Muscle layer of duodenum (tissue), 2 donors: ENCODE data around the gene VSX2.

ENCODE experiments used
- H3K27ac ChIP-seq: one replicate; pipeline ENCODE4 v1.7.0; 2013; ENCODE audit warnings: mild to moderate bottlenecking, low read length
- H3K27me3 ChIP-seq: one replicate; pipeline ENCODE4 v1.7.0; 2013; ENCODE audit warnings: low read depth, mild to moderate bottlenecking, control low read depth, low read length
- H3K36me3 ChIP-seq, 2 donors: one replicate each; pipeline ENCODE4 v1.7.0; 2013; ENCODE audit warnings: low read length in 2 of 2, control low read depth in 1 of 2, mild to moderate bottlenecking in 1 of 2; ENCODE audit not compliant: insufficient read depth in 2 of 2, control insufficient read depth in 1 of 2
- H3K4me1 ChIP-seq, 2 donors: one replicate each; pipeline ENCODE4 v1.7.0; 2013; ENCODE audit warnings: low read length in 2 of 2, mild to moderate bottlenecking in 2 of 2, control low read depth in 1 of 2, moderate library complexity in 1 of 2; ENCODE audit not compliant: insufficient read depth in 2 of 2, control insufficient read depth in 1 of 2
- H3K4me3 ChIP-seq, 2 donors: one replicate each; pipeline ENCODE4 v1.7.0; 2013; ENCODE audit warnings: low read length in 2 of 2, low read depth in 1 of 2, mild to moderate bottlenecking in 1 of 2
- H3K9me3 ChIP-seq, 2 donors: one replicate each; pipeline ENCODE4 v1.7.0; 2013; ENCODE audit warnings: low read length in 2 of 2, control low read depth in 1 of 2, mild to moderate bottlenecking in 1 of 2; ENCODE audit not compliant: control insufficient read depth in 1 of 2
- donor health status: healthy.

VSX2 gene

DNA sequence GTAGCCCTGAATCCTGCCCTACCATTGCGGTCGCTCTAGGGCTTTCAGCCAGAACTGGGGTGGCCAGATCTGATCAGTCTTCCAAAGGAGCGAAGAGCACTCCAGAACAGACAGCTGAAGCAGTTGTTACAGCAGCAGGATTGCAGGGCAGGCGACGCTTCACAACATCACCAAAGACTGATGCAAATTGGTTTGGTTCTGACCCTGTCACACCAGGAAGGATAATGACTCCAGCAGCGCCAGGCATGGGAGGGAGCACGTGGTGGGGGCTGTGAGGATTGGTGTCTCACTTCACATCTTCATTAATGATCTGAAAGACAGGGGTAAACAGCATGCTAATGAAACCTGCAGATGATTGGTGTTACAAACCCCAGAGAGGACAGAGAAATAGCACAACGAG is 30.6 kb upstream of the VSX2 start:
- Histone ChIP-seq H3K36me3 (peaks cover 0 to under 1% of the 10 kb centered on the region in 2 donors), H3K4me1 (no peaks in the 10 kb centered on the region), H3K9me3 (no peaks in the 10 kb centered on the region), H3K4me3 (no peak overlapping the region), H3K27ac (no peak overlapping the region), H3K27me3 (no peaks in the 10 kb centered on the region)

DNA sequence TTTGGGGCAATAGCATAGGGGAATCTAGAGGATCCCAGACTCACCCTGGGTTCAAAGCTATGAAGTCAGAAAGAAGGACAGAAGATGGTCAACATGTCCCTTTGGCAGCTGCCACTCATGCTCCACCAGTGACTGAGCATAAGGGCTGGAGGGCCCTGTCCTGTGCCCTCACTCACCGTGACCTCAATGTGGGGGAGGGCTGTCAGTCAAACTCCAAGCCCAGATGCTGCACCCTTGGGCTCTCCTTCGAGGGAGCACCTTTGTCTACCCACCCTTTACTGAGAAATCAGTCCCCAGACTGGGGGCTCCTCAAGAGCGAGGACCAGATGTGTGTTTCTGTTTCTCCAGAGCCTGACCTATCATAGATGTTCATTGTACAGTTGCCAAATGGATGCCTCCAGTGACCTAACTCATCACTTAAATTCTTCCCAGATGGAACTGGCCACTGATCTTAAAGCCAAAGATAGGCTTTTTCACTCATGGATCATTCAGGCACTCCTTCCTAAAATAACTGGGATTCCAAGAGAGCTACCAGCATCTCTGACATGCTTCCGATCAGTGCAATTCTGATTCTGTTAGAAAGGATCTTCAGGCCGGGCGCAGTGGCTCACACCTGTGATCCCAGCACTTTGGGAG is 27.2 kb upstream of the VSX2 start:
- no peaks in the 10 kb centered on the region for H3K9me3 ChIP-seq
- H3K4me1 ChIP-seq, result no peaks in the 10 kb centered on the region
- no peaks in the 10 kb centered on the region for H3K36me3 ChIP-seq
- no peak overlapping the region for H3K27ac ChIP-seq
- H3K27me3 ChIP-seq, result no peaks in the 10 kb centered on the region
- no peak overlapping the region for H3K4me3 ChIP-seq

- Histone ChIP-seq H3K9me3 (no peaks in the 10 kb centered on the region), H3K27ac (no peak overlapping the region), H3K4me3 (no peak overlapping the region), H3K36me3 (no peaks in the 10 kb centered on the region), H3K27me3 (peaks cover 8% of the 10 kb centered on the region), H3K4me1 (peaks cover 0 to 6% of the 10 kb centered on the region in 2 donors)
Observed at GRCh38 chr14:74213907-74214803, 25.1 kb upstream of the VSX2 start.

DNA sequence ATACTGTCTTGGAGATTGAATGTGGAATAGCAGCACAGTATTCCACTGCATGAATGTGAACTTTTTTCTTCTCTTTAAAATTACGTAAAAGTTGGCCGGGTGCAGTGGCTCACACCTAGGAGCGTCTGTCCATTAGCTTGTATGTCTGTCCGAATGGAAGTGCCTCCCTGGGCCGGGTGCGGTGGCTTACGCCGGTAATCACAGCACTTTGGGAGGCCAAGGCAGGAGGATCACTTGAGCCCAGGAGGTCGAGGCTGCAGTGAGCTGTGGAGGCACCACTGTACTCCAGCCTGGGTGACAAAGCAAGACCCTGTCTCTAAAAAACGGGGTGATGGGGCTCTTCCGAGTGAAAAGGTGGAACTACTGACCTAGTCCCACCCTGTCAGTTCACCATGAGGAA is 22.6 kb upstream of the VSX2 start:
- Histone ChIP-seq H3K27ac (no peak overlapping the region), H3K4me1 (peaks cover 0 to 6% of the 10 kb centered on the region in 2 donors), H3K36me3 (no peaks in the 10 kb centered on the region), H3K9me3 (no peaks in the 10 kb centered on the region), H3K27me3 (peaks cover 8% of the 10 kb centered on the region), H3K4me3 (no peak overlapping the region)

DNA sequence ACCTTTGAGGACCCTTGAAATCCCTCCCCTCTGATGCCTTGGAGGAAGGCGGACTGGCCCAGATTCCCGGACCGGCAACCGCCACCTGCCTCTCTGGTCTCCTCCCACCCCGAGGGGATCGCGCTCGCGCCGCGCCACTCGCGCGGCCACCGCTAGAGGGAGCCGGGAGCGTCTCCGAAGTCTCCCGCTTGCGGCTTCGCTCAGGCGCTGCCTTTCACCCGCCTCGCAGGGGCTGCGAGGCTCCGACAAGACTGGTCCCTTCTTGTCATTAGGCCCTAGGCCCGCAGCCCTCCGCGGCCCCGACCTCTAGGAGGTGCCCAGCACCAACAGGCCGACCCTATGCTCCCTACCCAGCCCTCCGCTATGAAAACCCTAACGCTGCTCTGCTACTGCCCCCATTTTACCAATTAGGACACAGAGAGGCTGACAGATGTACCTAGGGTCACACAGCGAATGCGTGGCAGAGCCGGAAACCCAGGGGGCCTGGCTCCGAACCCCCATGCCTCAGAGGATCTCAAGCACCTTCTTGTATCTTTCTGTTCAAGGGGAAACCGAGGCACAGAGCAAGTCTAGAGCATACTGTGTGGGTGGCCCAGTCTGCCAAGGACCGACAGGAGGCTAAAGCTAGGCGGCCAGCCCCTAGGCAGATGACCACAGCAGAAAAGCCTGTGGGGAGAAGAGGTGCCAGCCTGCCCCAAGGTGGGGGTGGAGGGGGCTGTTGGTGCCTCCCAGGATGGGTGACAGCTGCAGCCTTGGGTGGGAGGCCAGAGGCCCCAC is 21.4 kb upstream of the VSX2 start:
- no peak overlapping the region for H3K27ac ChIP-seq
- H3K4me1 ChIP-seq, result peaks cover 0 to 6% of the 10 kb centered on the region in 2 donors
- H3K36me3 ChIP-seq, result no peaks in the 10 kb centered on the region
- no peaks in the 10 kb centered on the region for H3K9me3 ChIP-seq
- peaks cover 8% of the 10 kb centered on the region for H3K27me3 ChIP-seq
- H3K4me3 ChIP-seq, result peak overlapping the region in 1 of 2 donors; percentile 43

GRCh38 chr14:74218462-74218861 is 20.8 kb upstream of the VSX2 start:
- Histone ChIP-seq H3K27me3 (peaks cover 8% of the 10 kb centered on the region), H3K4me3 (no peak overlapping the region), H3K4me1 (peaks cover 0 to 6% of the 10 kb centered on the region in 2 donors), H3K9me3 (no peaks in the 10 kb centered on the region), H3K27ac (no peak overlapping the region), H3K36me3 (no peaks in the 10 kb centered on the region)

- peaks cover 8% of the 10 kb centered on the region for H3K27me3 ChIP-seq
- no peak overlapping the region for H3K4me3 ChIP-seq
- no peaks in the 10 kb centered on the region for H3K36me3 ChIP-seq
- H3K4me1 ChIP-seq, result peaks cover 0 to 6% of the 10 kb centered on the region in 2 donors
- no peak overlapping the region for H3K27ac ChIP-seq
- no peaks in the 10 kb centered on the region for H3K9me3 ChIP-seq
Observed at GRCh38 chr14:74219277-74220205, 19.7 kb upstream of the VSX2 start.

DNA sequence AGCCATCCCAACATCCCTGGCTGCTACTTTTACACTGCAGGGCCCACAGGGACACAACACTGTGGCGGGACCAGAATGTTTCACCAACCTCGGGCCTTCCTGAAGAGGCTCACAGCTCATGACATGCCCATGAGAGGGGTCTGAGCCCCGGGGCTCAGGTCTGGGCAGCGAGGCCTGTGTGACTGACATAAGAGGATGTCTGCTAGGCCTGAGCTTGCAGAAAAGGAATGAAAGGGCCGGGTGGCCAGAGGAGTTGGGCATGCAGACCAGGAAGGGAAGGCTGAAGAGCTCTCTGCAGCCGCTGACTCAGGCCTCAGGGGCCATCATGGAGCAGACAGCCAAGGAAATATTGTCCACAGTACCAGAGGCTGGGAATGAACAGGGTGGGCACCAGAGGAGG is 18.3 kb upstream of the VSX2 start:
- Histone ChIP-seq H3K36me3 (no peaks in the 10 kb centered on the region), H3K27ac (no peak overlapping the region), H3K9me3 (no peaks in the 10 kb centered on the region), H3K4me3 (no peak overlapping the region), H3K27me3 (peaks cover 8% of the 10 kb centered on the region), H3K4me1 (peaks cover 0 to 6% of the 10 kb centered on the region in 2 donors)

- Histone ChIP-seq H3K4me1 (peaks cover 0 to 6% of the 10 kb centered on the region in 2 donors), H3K27me3 (peaks cover 8% of the 10 kb centered on the region), H3K36me3 (no peaks in the 10 kb centered on the region), H3K9me3 (no peaks in the 10 kb centered on the region), H3K27ac (no peak overlapping the region), H3K4me3 (no peak overlapping the region)
Observed at GRCh38 chr14:74221741-74222140, 17.5 kb upstream of the VSX2 start.

DNA sequence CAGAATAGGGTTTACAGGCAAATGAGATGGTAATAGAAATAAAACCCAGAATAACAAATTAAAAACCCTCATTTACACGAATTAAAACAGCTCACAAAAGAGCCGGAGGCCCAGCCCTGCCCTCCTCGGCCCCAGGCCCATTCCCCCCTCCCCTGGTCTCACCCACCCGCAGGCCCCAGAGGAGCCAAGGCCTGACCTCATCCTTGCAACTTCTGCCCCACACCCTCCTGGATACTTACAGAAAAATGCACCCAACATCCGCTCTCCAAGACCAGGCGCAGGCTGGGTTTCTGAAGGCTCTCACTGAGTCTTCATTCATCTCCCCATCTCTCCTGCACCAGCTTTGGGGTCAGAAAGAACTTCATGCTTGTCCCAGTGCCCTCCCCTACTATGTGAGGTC is 16.2 kb upstream of the VSX2 start:
- no peak overlapping the region for H3K27ac ChIP-seq

More for the DNA sequence above, 16.2 kb upstream of the VSX2 start:
- no peaks in the 10 kb centered on the region for H3K36me3 ChIP-seq
- no peaks in the 10 kb centered on the region for H3K9me3 ChIP-seq
- no peak overlapping the region for H3K4me3 ChIP-seq
- peaks cover 0 to under 1% of the 10 kb centered on the region in 2 donors for H3K4me1 ChIP-seq
- H3K27me3 ChIP-seq, result peaks cover 7% of the 10 kb centered on the region
